IMR-90 (cell line): ENCODE data around the gene RAB36. TPM values are rescaled to one million over a fixed set of nuclear protein-coding genes. Genes with fewer than 3 reads are reported as not detected.

Experiments
- ATAC-seq: fragments of 200-7000 bp; cut with Tn5 transposase; 2 replicates; pipeline ENCODE4 v1.9.1; 2020; ENCODE audit warnings: low read depth, mild to moderate bottlenecking, moderate library complexity
- BruUV-seq: library from RNA; stranded (reverse); fragments of 400-500 nt; replicated peaks from 2 replicates; lab custom pipeline; 2021; lab: Mats Ljungman, UMichigan
- CTCF ChIA-PET: fragments of 300-600 bp; formaldehyde crosslinking; extraction: SDS; loops from one replicate; lab custom pipeline; 2021; ENCODE audit warnings: antibody characterized with exemption; lab: Yijun Ruan, JAX
- POLR2A ChIA-PET: fragments of 300-600 bp; sonication (Branson Sonifier 250); formaldehyde crosslinking; loops from one replicate; lab custom pipeline; 2022; ENCODE audit warnings: antibody characterized with exemption; ENCODE audit not compliant: unreplicated experiment; lab: Charles Lee
- DNase-seq: peaks from one replicate; pipeline ENCODE4 v3.0.0; 2013
- H2AFZ ChIP-seq: replicated peaks from 2 replicates; pipeline ENCODE3; 2013; ENCODE audit warnings: low read length, mild to moderate bottlenecking; ENCODE audit not compliant: poor library complexity
- H2AK5ac ChIP-seq: 2 replicates; pipeline ENCODE4 v1.6.1; 2013; ENCODE audit warnings: low read depth, low read length, inconsistent platforms
- H2AK9ac ChIP-seq: replicated peaks from 2 replicates; pipeline ENCODE3; 2013; ENCODE audit warnings: mild to moderate bottlenecking, low read depth, low read length, moderate library complexity; ENCODE audit not compliant: poor library complexity
- H2BK120ac ChIP-seq: 2 replicates; pipeline ENCODE4 v1.6.1; 2013; ENCODE audit warnings: low read depth, low read length, inconsistent platforms
- H2BK15ac ChIP-seq: 3 replicates; pipeline ENCODE4 v1.6.1; 2013; ENCODE audit warnings: low read depth, low read length, inconsistent platforms
- H2BK20ac ChIP-seq: 2 replicates; pipeline ENCODE4 v1.6.1; 2013; ENCODE audit warnings: low read depth, mild to moderate bottlenecking, inconsistent platforms, low read length, moderate library complexity
- H2BK5ac ChIP-seq: 2 replicates; pipeline ENCODE4 v1.6.1; 2013; ENCODE audit warnings: mild to moderate bottlenecking, low read depth, low read length, inconsistent platforms; ENCODE audit not compliant: poor library complexity, severe bottlenecking
- H3K14ac ChIP-seq: replicated peaks from 2 replicates; pipeline ENCODE4 v1.6.1; 2013; ENCODE audit warnings: low read depth, low read length, inconsistent platforms
- H3K18ac ChIP-seq: 2 replicates; pipeline ENCODE4 v1.6.1; 2013; ENCODE audit warnings: low read depth, low read length, control low read depth
- H3K23ac ChIP-seq: 2 replicates; pipeline ENCODE4 v1.6.1; 2013; ENCODE audit warnings: low read depth, low read length, inconsistent platforms
- H3K27ac ChIP-seq: 2 replicates; pipeline ENCODE4 v1.5.1; 2013; ENCODE audit warnings: mild to moderate bottlenecking, control low read depth, low read length; ENCODE audit not compliant: insufficient read depth
- H3K27me3 ChIP-seq: 2 replicates; pipeline ENCODE4 v1.6.1; 2013; ENCODE audit warnings: low read length; ENCODE audit not compliant: control insufficient read depth, insufficient read depth
- H3K36me3 ChIP-seq: 2 replicates; pipeline ENCODE4 v1.6.1; 2013; ENCODE audit warnings: low read length, mixed read lengths; ENCODE audit not compliant: control insufficient read depth, insufficient read depth
- H3K4ac ChIP-seq: 2 replicates; pipeline ENCODE4 v1.6.1; 2013; ENCODE audit warnings: low read depth, low read length, inconsistent platforms
- H3K4me1 ChIP-seq: 2 replicates; pipeline ENCODE4 v1.6.1; 2013; ENCODE audit warnings: low read length, mixed read lengths; ENCODE audit not compliant: control insufficient read depth, insufficient read depth
- H3K4me2 ChIP-seq: 2 replicates; pipeline ENCODE4 v1.6.1; 2013; ENCODE audit warnings: low read depth, mild to moderate bottlenecking, control low read depth, low read length, moderate library complexity
- H3K4me3 ChIP-seq: 2 replicates; pipeline ENCODE4 v1.5.1; 2013; ENCODE audit warnings: low read depth, mild to moderate bottlenecking, control low read depth, low read length, moderate library complexity; ENCODE audit not compliant: insufficient read depth
- H3K56ac ChIP-seq: 2 replicates; pipeline ENCODE4 v1.6.1; 2013; ENCODE audit warnings: low read length, inconsistent platforms; ENCODE audit not compliant: insufficient read depth; ENCODE audit errors: extremely low read depth
- H3K79me1 ChIP-seq, 2 experiments: 2 replicates each; pipeline ENCODE4 v1.6.1; 2013; ENCODE audit warnings: low read length in 2 of 2, inconsistent platforms in 1 of 2, low read depth in 1 of 2
- H3K9ac ChIP-seq: 2 replicates; pipeline ENCODE4 v1.6.1; 2013; ENCODE audit warnings: low read depth, low read length, control low read depth
- H3K9me1 ChIP-seq: 2 replicates; pipeline ENCODE4 v1.6.1; 2013; ENCODE audit warnings: low read length, inconsistent platforms; ENCODE audit not compliant: insufficient read depth
- H3K9me3 ChIP-seq: 2 replicates; pipeline ENCODE4 v1.6.1; 2013; ENCODE audit warnings: low read length; ENCODE audit not compliant: control insufficient read depth, insufficient read depth
- H4K20me1 ChIP-seq: 2 replicates; pipeline ENCODE4 v1.6.1; 2013; ENCODE audit warnings: low read length, inconsistent platforms; ENCODE audit not compliant: insufficient read depth
- H4K5ac ChIP-seq: 2 replicates; pipeline ENCODE4 v1.6.1; 2013; ENCODE audit warnings: mild to moderate bottlenecking, low read depth, low read length, control low read depth
- H4K8ac ChIP-seq, 2 experiments: 2 replicates each; pipeline ENCODE4 v1.6.1; 2013; ENCODE audit warnings: low read depth in 2 of 2, low read length in 2 of 2, control low read depth in 1 of 2, inconsistent platforms in 1 of 2
- H4K91ac ChIP-seq: 2 replicates; pipeline ENCODE4 v1.6.1; 2013; ENCODE audit warnings: low read depth, low read length, inconsistent platforms; ENCODE audit not compliant: insufficient read depth
- BHLHE40 ChIP-seq: fragments of 150-350 bp; IDR thresholded peaks from 2 replicates; pipeline ENCODE4 v1.6.1; 2016; ENCODE audit warnings: mild to moderate bottlenecking, low read depth, low read length
- CEBPB ChIP-seq: IDR thresholded peaks from 2 replicates; pipeline ENCODE4 v1.6.1; 2012; ENCODE audit warnings: low read depth, low read length, improper control_type of control experiment
- CHD1 ChIP-seq: IDR thresholded peaks from 2 replicates; pipeline ENCODE4 v1.6.1; 2012; ENCODE audit warnings: low read depth, low read length, improper control_type of control experiment
- FOS ChIP-seq: fragments of 150-350 bp; IDR thresholded peaks from 2 replicates; pipeline ENCODE4 v1.6.1; 2016; ENCODE audit warnings: low read depth, low read length
- MAFK ChIP-seq: IDR thresholded peaks from 2 replicates; pipeline ENCODE4 v1.6.1; 2012; ENCODE audit warnings: low read depth, low read length, improper control_type of control experiment
- MAZ ChIP-seq: IDR thresholded peaks from 2 replicates; pipeline ENCODE4 v1.6.1; 2012; ENCODE audit warnings: low read depth, mild to moderate bottlenecking, low read length, improper control_type of control experiment, moderate library complexity, borderline replicate concordance
- MXI1 ChIP-seq: IDR thresholded peaks from 2 replicates; pipeline ENCODE4 v1.6.1; 2012; ENCODE audit warnings: low read depth, mild to moderate bottlenecking, low read length, moderate library complexity, borderline replicate concordance
- NFE2L2 ChIP-seq: fragments of 150-350 bp; IDR thresholded peaks from 2 replicates; pipeline ENCODE4 v1.6.1; 2016; ENCODE audit warnings: low read depth, mild to moderate bottlenecking, low read length
- POLR2A ChIP-seq: IDR thresholded peaks from 2 replicates; pipeline ENCODE4 v1.6.1; 2012; ENCODE audit warnings: mild to moderate bottlenecking, low read depth, low read length
- RAD21 ChIP-seq: IDR thresholded peaks from 2 replicates; pipeline ENCODE4 v1.6.1; 2012; ENCODE audit warnings: low read length, improper control_type of control experiment
- RCOR1 ChIP-seq: IDR thresholded peaks from 2 replicates; pipeline ENCODE4 v1.6.1; 2012; ENCODE audit warnings: mild to moderate bottlenecking, low read length, improper control_type of control experiment; ENCODE audit not compliant: insufficient replicate concordance
- RFX5 ChIP-seq: IDR thresholded peaks from 2 replicates; pipeline ENCODE4 v1.8.0; 2012; ENCODE audit warnings: low read depth, mild to moderate bottlenecking, low read length, moderate library complexity
- SMC3 ChIP-seq: fragments of 150-350 bp; IDR thresholded peaks from 2 replicates; pipeline ENCODE4 v1.6.1; 2016; ENCODE audit warnings: low read depth, mild to moderate bottlenecking, antibody characterized with exemption, low read length, moderate library complexity
- WGBS, 2 experiments: methylation state at CpG; one replicate each; pipeline versions ENCODE4 v1.1.5 to v1.1.7; 2013; ENCODE audit warnings: missing lambda C conversion rate in 2 of 2; ENCODE audit not compliant: insufficient read length in 1 of 2; ENCODE audit errors: extremely low coverage in 2 of 2; 5-methylcytosine and 5-hydroxymethylcytosine counted together
- dilution Hi-C: fragments of 300-500 bp; cut with HindIII; formaldehyde crosslinking; loops from one replicate; pipeline ENCODE4 v1.14.3; 2018; ENCODE audit warnings: low sequenced_read_pairs; ENCODE audit not compliant: unreplicated experiment
- in situ Hi-C: fragments of 300-500 bp; cut with MboI; formaldehyde crosslinking; loops from 3 replicates; pipeline ENCODE4 v1.14.3; 2019; ENCODE audit warnings: low sequenced_read_pairs, inconsistent platforms, mixed read lengths
- intact Hi-C: fragments of 100-400 bp; cut with micrococcal nuclease; formaldehyde crosslinking; loops from 2 replicates; pipeline ENCODE4 v1.10.0; 2022
- polyA plus RNA-seq, 3 experiments: library from polyadenylated mRNA; depleted of rRNA; stranded (reverse); fragments of >200 nt; gene quantifications; 2 replicates each; pipeline ENCODE4 v1.2.3, GENCODE V29; 2012; ENCODE audit warnings: low replicate concordance in 1 of 3
- total RNA-seq: library from RNA; depleted of rRNA; stranded (reverse); fragments of >200 nt; gene quantifications from 2 replicates; pipeline ENCODE4 v1.2.3, GENCODE V29; 2012
- TF ChIP-seq, protein P1 (sequence below): conservative IDR thresholded peaks from 2 replicates; pipeline ENCODE4 v1.5.1; 2012; ENCODE audit warnings: mild to moderate bottlenecking, low read depth, low read length, improper control_type of control experiment
- TF ChIP-seq, protein P2 (sequence below): fragments of 150-350 bp; IDR thresholded peaks from 2 replicates; pipeline ENCODE4 v1.6.1; 2016; ENCODE audit warnings: low read depth, mild to moderate bottlenecking, low read length, moderate library complexity, borderline replicate concordance
- TF ChIP-seq, protein P3 (sequence below): fragments of 150-350 bp; IDR thresholded peaks from 2 replicates; pipeline ENCODE4 v1.6.1; 2017; ENCODE audit warnings: mild to moderate bottlenecking, antibody characterized with exemption, low read length, low read depth

The RAB36 gene
- total and polyA plus RNA-seq, 2 of the 4 experiments (the other 2 are of a cell fraction): 3.6 to 4.0 TPM

DNA sequence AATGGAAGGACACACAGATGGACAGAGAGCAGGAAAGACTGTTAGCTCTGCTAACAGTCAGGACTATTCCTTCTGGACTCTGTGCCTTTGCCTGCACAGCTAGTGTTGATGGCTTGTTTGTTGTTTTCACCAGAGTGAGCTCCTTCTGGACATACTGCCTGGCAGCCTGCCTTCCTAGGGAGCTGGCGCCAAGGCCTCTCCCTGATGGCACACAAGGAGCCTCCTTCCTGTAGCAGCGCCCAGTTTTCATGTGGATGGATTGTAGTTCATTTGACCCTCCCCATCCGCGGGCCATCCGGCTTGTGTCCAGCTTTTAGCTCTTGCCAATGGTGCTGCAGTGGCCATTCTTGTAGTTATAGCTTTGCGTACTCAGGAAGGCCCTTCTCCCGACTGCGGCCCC lies 18.4 kb downstream of the RAB36 start:
- Histone ChIP-seq H4K91ac (no peak overlapping the region), H3K36me3 (no peaks in the 10 kb centered on the region), H2BK15ac (no peak overlapping the region), H4K20me1 (no peaks in the 10 kb centered on the region), H3K18ac (no peak overlapping the region), H2BK5ac (no peak overlapping the region), H4K5ac (no peak overlapping the region), H2AK9ac (no peak overlapping the region), H3K9me1 (no peaks in the 10 kb centered on the region), H3K9me3 (no peaks in the 10 kb centered on the region; the same call in 1 of the 2 replicates), H3K9ac (no peak overlapping the region), H3K27me3 (peaks cover 3% of the 10 kb centered on the region; the same call in 1 of the 2 replicates), H2BK20ac (no peak overlapping the region), H3K79me1 (no peaks in the 10 kb centered on the region), H3K4me2 (no peak overlapping the region), H4K8ac (no peak overlapping the region), H3K56ac (no peak overlapping the region), H3K4ac (no peak overlapping the region), H3K14ac (no peak overlapping the region), H2BK120ac (no peak overlapping the region), H3K23ac (no peak overlapping the region), H2AFZ (no peak overlapping the region), H2AK5ac (no peak overlapping the region), H3K4me3 (no peak overlapping the region), H3K4me1 (peaks cover 5% of the 10 kb centered on the region; the same call in 1 of the 2 replicates), H3K27ac (no peak overlapping the region)
- DNase-seq: no peak
- ChIA-PET POLR2A (no interaction called here), CTCF (interaction anchor here (0.8 kb wide), 1 partner anchor 11 kb away, joined by 4 read pairs; no protein-coding TSS in a partner anchor)
- intact Hi-C loops (no loop called here), in situ Hi-C loops (no loop called here), dilution Hi-C loops (no loop called here)
- no TSS peak for BruUV-seq
- TF ChIP-seq MAZ (no peak), MXI1 (no peak), RCOR1 (no peak), SMC3 (no peak), POLR2A (no peak), CHD1 (no peak), FOS (no peak), CEBPB (no peak), RFX5 (no peak), MAFK (no peak), BHLHE40 (no peak), RAD21 (no peak), NFE2L2 (no peak)
- TF ChIP-seq, protein P1, sequence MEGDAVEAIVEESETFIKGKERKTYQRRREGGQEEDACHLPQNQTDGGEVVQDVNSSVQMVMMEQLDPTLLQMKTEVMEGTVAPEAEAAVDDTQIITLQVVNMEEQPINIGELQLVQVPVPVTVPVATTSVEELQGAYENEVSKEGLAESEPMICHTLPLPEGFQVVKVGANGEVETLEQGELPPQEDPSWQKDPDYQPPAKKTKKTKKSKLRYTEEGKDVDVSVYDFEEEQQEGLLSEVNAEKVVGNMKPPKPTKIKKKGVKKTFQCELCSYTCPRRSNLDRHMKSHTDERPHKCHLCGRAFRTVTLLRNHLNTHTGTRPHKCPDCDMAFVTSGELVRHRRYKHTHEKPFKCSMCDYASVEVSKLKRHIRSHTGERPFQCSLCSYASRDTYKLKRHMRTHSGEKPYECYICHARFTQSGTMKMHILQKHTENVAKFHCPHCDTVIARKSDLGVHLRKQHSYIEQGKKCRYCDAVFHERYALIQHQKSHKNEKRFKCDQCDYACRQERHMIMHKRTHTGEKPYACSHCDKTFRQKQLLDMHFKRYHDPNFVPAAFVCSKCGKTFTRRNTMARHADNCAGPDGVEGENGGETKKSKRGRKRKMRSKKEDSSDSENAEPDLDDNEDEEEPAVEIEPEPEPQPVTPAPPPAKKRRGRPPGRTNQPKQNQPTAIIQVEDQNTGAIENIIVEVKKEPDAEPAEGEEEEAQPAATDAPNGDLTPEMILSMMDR: no peak
- TF ChIP-seq, protein P2, sequence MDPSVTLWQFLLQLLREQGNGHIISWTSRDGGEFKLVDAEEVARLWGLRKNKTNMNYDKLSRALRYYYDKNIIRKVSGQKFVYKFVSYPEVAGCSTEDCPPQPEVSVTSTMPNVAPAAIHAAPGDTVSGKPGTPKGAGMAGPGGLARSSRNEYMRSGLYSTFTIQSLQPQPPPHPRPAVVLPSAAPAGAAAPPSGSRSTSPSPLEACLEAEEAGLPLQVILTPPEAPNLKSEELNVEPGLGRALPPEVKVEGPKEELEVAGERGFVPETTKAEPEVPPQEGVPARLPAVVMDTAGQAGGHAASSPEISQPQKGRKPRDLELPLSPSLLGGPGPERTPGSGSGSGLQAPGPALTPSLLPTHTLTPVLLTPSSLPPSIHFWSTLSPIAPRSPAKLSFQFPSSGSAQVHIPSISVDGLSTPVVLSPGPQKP: no peak
- TF ChIP-seq, protein P3, sequence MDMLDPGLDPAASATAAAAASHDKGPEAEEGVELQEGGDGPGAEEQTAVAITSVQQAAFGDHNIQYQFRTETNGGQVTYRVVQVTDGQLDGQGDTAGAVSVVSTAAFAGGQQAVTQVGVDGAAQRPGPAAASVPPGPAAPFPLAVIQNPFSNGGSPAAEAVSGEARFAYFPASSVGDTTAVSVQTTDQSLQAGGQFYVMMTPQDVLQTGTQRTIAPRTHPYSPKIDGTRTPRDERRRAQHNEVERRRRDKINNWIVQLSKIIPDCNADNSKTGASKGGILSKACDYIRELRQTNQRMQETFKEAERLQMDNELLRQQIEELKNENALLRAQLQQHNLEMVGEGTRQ: no peak
- ATAC-seq: peak; percentile 53
- WGBS, 2 experiments: 90% methylated on average over 2 of the region's 8 CpGs; no CpG with 5 or more reads in 1 of the 2 experiments
